ENCODE results near the gene CRACR2A. TPM values are rescaled to one million over a fixed set of nuclear protein-coding genes. Genes with fewer than 3 reads are reported as not detected.

CRACR2A gene
- polyA plus RNA-seq, 3 donors: 2.8 to 10.7 (median 5.8) TPM

DNA sequence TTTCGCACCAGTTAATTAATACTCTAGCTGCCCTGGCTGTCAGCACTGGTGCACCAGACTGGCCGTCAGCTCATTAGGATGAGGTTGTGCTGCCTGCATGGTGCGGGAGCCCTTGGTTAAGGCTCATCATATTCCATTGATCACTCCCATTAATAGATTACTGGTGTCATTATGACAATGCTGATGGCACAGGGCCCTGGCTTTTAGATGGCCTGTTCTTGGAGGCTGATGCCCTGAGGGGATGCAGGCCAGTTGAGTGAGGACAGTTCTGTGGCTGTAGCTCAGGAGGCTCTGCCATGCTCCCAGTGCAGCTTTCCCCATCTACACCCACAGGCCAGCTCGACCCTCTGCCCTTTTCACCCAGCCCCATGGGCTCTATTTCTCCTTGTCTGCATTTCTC, 135.3 kb downstream of the CRACR2A start:
- no peaks in the 10 kb centered on the region for H3K79me2 ChIP-seq (ENCODE audit: insufficient read depth, low read length)
- H4K20me1 ChIP-seq (ENCODE audit: insufficient read depth, low read length): no peaks in the 10 kb centered on the region
- TF ChIP-seq, protein P1, sequence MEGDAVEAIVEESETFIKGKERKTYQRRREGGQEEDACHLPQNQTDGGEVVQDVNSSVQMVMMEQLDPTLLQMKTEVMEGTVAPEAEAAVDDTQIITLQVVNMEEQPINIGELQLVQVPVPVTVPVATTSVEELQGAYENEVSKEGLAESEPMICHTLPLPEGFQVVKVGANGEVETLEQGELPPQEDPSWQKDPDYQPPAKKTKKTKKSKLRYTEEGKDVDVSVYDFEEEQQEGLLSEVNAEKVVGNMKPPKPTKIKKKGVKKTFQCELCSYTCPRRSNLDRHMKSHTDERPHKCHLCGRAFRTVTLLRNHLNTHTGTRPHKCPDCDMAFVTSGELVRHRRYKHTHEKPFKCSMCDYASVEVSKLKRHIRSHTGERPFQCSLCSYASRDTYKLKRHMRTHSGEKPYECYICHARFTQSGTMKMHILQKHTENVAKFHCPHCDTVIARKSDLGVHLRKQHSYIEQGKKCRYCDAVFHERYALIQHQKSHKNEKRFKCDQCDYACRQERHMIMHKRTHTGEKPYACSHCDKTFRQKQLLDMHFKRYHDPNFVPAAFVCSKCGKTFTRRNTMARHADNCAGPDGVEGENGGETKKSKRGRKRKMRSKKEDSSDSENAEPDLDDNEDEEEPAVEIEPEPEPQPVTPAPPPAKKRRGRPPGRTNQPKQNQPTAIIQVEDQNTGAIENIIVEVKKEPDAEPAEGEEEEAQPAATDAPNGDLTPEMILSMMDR (IDR thresholded peaks at IDR 0.05): no peak
- no peak overlapping the region for H3K27ac ChIP-seq (ENCODE audit: low read depth in 1 of 2, low read length in 2 of 2)
- H3K36me3 Mint-ChIP-seq: peaks cover 70 to 85% of the 10 kb centered on the region in 2 donors
- H3K4me1 ChIP-seq (ENCODE audit: control insufficient read depth in 1 of 2, insufficient read depth in 2 of 2, low read length in 2 of 2): no peaks in the 10 kb centered on the region
- H3K27me3 Mint-ChIP-seq (ENCODE audit: low read depth in 3 of 3): peaks cover 0 to 2% (median 0%) of the 10 kb centered on the region in 3 donors
- peaks cover 0 to 1% (median 0%) of the 10 kb centered on the region in 7 donors for H3K9me3 Mint-ChIP-seq
- no peak overlapping the region for H3K4me3 Mint-ChIP-seq
- no peak overlapping the region for H3K4me3 ChIP-seq (replicated peaks in 1 of 3; ENCODE audit: low read depth in 2 of 3, low read length in 3 of 3)
- H3K36me3 ChIP-seq (replicated peaks in 1 of 2; ENCODE audit: control insufficient read depth in 1 of 2, insufficient read depth in 2 of 2, low read length in 2 of 2): peaks cover 55 to 94% of the 10 kb centered on the region in 2 donors
- H3K27ac Mint-ChIP-seq: peak overlapping the region in 1 of 7 donors; percentile 20
- no peak for DNase-seq
- no peak overlapping the region for H2AFZ ChIP-seq (ENCODE audit: insufficient read depth, low read depth, low read length, poor library complexity, severe bottlenecking)
- H3K9me3 ChIP-seq (replicated peaks in 1 of 2; ENCODE audit: control insufficient read depth in 1 of 2, insufficient read depth in 1 of 2, low read length in 2 of 2): no peaks in the 10 kb centered on the region
- WGBS (ENCODE audit: insufficient coverage): 100% methylated on average over 1 of the region's 4 CpGs
- H3K4me1 Mint-ChIP-seq: no peaks in the 10 kb centered on the region
- no peak overlapping the region for H3K9ac ChIP-seq (ENCODE audit: insufficient read depth, low read length, poor library complexity, severe bottlenecking)
- intact Hi-C loops (cut with micrococcal nuclease): no loop called here
- H3K27me3 ChIP-seq (ENCODE audit: control insufficient read depth in 2 of 2, insufficient read depth in 2 of 2, low read length in 2 of 2): no peaks in the 10 kb centered on the region
- no peak overlapping the region for H3K4me2 ChIP-seq (replicated peaks; ENCODE audit: extremely low read depth, low read length, poor library complexity, severe bottlenecking)

DNA sequence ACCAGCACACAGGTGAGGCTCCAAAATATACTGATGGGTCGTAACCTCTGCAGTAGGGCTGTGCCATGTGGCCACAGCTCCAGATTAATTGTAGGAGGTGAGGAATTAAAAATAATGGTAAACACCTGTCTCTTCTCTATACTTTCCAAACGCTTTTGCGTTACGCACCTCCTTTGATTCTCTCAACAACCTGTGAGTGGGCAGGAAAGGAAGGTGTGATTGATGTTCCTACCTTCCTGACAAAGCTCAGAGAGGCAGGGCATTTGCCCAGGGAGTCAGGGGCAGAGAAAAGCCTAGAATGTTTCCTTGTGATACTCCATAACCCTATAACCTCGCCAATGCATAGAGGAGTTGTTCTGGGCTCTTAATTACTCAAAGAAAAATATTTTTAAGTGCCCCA, 137.0 kb downstream of the CRACR2A start:
- H3K27me3 Mint-ChIP-seq (ENCODE audit: low read depth in 3 of 3): peaks cover 0 to under 1% (median 0%) of the 10 kb centered on the region in 3 donors
- Histone ChIP-seq H4K20me1 (ENCODE audit: insufficient read depth, low read length) (no peaks in the 10 kb centered on the region), H3K4me3 (replicated peaks in 1 of 3; ENCODE audit: low read depth in 2 of 3, low read length in 3 of 3) (no peak overlapping the region), H3K36me3 (replicated peaks in 1 of 2; ENCODE audit: control insufficient read depth in 1 of 2, insufficient read depth in 2 of 2, low read length in 2 of 2) (peaks cover 55 to 90% of the 10 kb centered on the region in 2 donors), H3K4me1 (ENCODE audit: control insufficient read depth in 1 of 2, insufficient read depth in 2 of 2, low read length in 2 of 2) (no peaks in the 10 kb centered on the region), H3K4me2 (replicated peaks; ENCODE audit: extremely low read depth, low read length, poor library complexity, severe bottlenecking) (no peak overlapping the region), H3K27ac (ENCODE audit: low read depth in 1 of 2, low read length in 2 of 2) (no peak overlapping the region), H3K9ac (ENCODE audit: insufficient read depth, low read length, poor library complexity, severe bottlenecking) (no peak overlapping the region), H2AFZ (ENCODE audit: insufficient read depth, low read depth, low read length, poor library complexity, severe bottlenecking) (no peak overlapping the region), H3K9me3 (replicated peaks in 1 of 2; ENCODE audit: control insufficient read depth in 1 of 2, insufficient read depth in 1 of 2, low read length in 2 of 2) (no peaks in the 10 kb centered on the region), H3K27me3 (ENCODE audit: control insufficient read depth in 2 of 2, insufficient read depth in 2 of 2, low read length in 2 of 2) (no peaks in the 10 kb centered on the region), H3K79me2 (ENCODE audit: insufficient read depth, low read length) (no peaks in the 10 kb centered on the region)
- intact Hi-C loops (cut with micrococcal nuclease): no loop called here
- H3K36me3 Mint-ChIP-seq: peaks cover 61 to 80% of the 10 kb centered on the region in 2 donors
- peaks cover 0 to 3% (median 0%) of the 10 kb centered on the region in 7 donors for H3K9me3 Mint-ChIP-seq
- H3K4me3 Mint-ChIP-seq: no peak overlapping the region
- no peak for DNase-seq
- no peaks in the 10 kb centered on the region for H3K4me1 Mint-ChIP-seq
- no peak overlapping the region for H3K27ac Mint-ChIP-seq
- no CpG with 5 or more reads among the region's 5 CpGs for WGBS (ENCODE audit: insufficient coverage)
- TF ChIP-seq, protein P1 (IDR thresholded peaks at IDR 0.05): no peak

Measured in CD14-positive monocyte (primary cell).